Smooth muscle cell (in vitro differentiated cells): ENCODE measurements around the gene RPL36AL. TPM values are rescaled to one million over a fixed set of nuclear protein-coding genes. Genes with fewer than 3 reads are reported as not detected.
A peak's percentile ranks its signal among the peaks of the same experiment; 100 is the strongest.
"Not testable (repeated sequence)": the region's sequence is repeated elsewhere in the genome, so short reads cannot be mapped to it uniquely, and the experiment has no call there.

Experiments
- DNase-seq: peaks from one replicate; lab custom pipeline; 2025; ENCODE audit not compliant: unreplicated experiment; lab: John Stamatoyannopoulos, UW
- H2AFZ ChIP-seq: fragments of 200-600 bp; sonication (generic); 2 replicates; pipeline ENCODE4 v1.6.0; 2016; ENCODE audit warnings: antibody characterized with exemption, low read depth, mild to moderate bottlenecking
- H3F3A ChIP-seq: fragments of 200-600 bp; sonication (generic); 2 replicates; pipeline ENCODE4 v1.6.0; 2017; ENCODE audit warnings: antibody characterized with exemption, low read depth
- H3K27ac ChIP-seq: fragments of 200-600 bp; sonication (generic); 2 replicates; pipeline ENCODE4 v1.5.1; 2016; ENCODE audit warnings: low read depth, mild to moderate bottlenecking
- H3K27me3 ChIP-seq: fragments of 200-600 bp; sonication (generic); 2 replicates; pipeline ENCODE4 v1.6.1; 2016; ENCODE audit warnings: low read depth, mild to moderate bottlenecking
- H3K36me3 ChIP-seq: fragments of 200-600 bp; sonication (generic); 2 replicates; pipeline ENCODE4 v1.5.1; 2016; ENCODE audit warnings: low read depth
- H3K4me1 ChIP-seq: fragments of 200-600 bp; sonication (generic); 2 replicates; pipeline ENCODE4 v1.5.1; 2016; ENCODE audit warnings: low read depth
- H3K4me2 ChIP-seq: fragments of 200-600 bp; sonication (generic); 2 replicates; pipeline ENCODE4 v1.6.0; 2016; ENCODE audit warnings: mild to moderate bottlenecking
- H3K4me3 ChIP-seq: fragments of 200-600 bp; sonication (generic); 2 replicates; pipeline ENCODE4 v1.5.1; 2016; ENCODE audit warnings: mild to moderate bottlenecking
- H3K79me2 ChIP-seq: fragments of 200-600 bp; sonication (generic); 2 replicates; pipeline ENCODE4 v1.6.0; 2016; ENCODE audit warnings: low read depth, mild to moderate bottlenecking
- H3K9ac ChIP-seq: fragments of 200-600 bp; sonication (generic); 2 replicates; pipeline ENCODE4 v1.6.0; 2016; ENCODE audit warnings: low read depth
- H3K9me3 ChIP-seq: fragments of 200-600 bp; sonication (generic); replicated peaks from 2 replicates; pipeline ENCODE4 v1.5.1; 2016; ENCODE audit warnings: low read depth
- H4K20me1 ChIP-seq: fragments of 200-600 bp; sonication (generic); 2 replicates; pipeline ENCODE4 v1.6.0; 2016; ENCODE audit warnings: low read depth
- WGBS: methylation state at CpG from one replicate; pipeline ENCODE4 v1.1.7; 2016; ENCODE audit warnings: low lambda C conversion rate; 5-methylcytosine and 5-hydroxymethylcytosine counted together
- polyA plus RNA-seq: library from polyadenylated mRNA; unstranded; fragments of >200 nt; fragmentation: Nextera tagmentation; extraction: Ambion mirVana; gene quantifications from 2 replicates; pipeline ENCODE4 v1.2.1, GENCODE V29; 2016
- total RNA-seq: library from RNA; depleted of rRNA; stranded (reverse); fragments of >200 nt; gene quantifications from 2 replicates; pipeline ENCODE4 v1.2.3, GENCODE V29; 2014
- TF ChIP-seq, protein P1 (sequence below): fragments of 200-600 bp; sonication (generic); IDR thresholded peaks from 2 replicates; pipeline ENCODE4 v1.5.1; 2017; ENCODE audit warnings: borderline replicate concordance, mild to moderate bottlenecking, antibody characterized with exemption; ENCODE audit not compliant: insufficient read depth, poor library complexity, severe bottlenecking

RPL36AL gene
- total and polyA plus RNA-seq, 2 experiments from 2014 or later, result 228 to 279 TPM

DNA sequence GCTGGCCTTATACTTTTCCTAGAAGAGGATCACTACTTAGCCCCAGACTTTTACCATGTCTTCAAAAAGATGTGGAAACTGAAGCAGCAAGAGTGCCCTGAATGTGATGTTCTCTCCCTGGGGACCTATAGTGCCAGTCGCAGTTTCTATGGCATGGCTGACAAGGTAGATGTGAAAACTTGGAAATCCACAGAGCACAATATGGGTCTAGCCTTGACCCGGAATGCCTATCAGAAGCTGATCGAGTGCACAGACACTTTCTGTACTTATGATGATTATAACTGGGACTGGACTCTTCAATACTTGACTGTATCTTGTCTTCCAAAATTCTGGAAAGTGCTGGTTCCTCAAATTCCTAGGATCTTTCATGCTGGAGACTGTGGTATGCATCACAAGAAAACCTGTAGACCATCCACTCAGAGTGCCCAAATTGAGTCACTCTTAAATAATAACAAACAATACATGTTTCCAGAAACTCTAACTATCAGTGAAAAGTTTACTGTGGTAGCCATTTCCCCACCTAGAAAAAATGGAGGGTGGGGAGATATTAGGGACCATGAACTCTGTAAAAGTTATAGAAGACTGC is 1.7 kb upstream of the RPL36AL start:
- 72% methylated on average over 3 of the region's 3 CpGs for WGBS
- H3K36me3 ChIP-seq, result peaks cover 2% of the 10 kb centered on the region
- no peak overlapping the region for H2AFZ ChIP-seq
- peaks cover 23% of the 10 kb centered on the region for H3F3A ChIP-seq
- peaks cover 36% of the 10 kb centered on the region for H3K4me1 ChIP-seq
- H4K20me1 ChIP-seq, result peaks cover 54% of the 10 kb centered on the region
- H3K79me2 ChIP-seq, result peaks cover 63% of the 10 kb centered on the region
- peak overlapping the region; percentile 91 for H3K4me3 ChIP-seq
- H3K4me2 ChIP-seq, result peak overlapping the region; percentile 98
- no peak for DNase-seq
- no peak overlapping the region for H3K27ac ChIP-seq
- no peaks in the 10 kb centered on the region for H3K9me3 ChIP-seq
- TF ChIP-seq, protein P1, sequence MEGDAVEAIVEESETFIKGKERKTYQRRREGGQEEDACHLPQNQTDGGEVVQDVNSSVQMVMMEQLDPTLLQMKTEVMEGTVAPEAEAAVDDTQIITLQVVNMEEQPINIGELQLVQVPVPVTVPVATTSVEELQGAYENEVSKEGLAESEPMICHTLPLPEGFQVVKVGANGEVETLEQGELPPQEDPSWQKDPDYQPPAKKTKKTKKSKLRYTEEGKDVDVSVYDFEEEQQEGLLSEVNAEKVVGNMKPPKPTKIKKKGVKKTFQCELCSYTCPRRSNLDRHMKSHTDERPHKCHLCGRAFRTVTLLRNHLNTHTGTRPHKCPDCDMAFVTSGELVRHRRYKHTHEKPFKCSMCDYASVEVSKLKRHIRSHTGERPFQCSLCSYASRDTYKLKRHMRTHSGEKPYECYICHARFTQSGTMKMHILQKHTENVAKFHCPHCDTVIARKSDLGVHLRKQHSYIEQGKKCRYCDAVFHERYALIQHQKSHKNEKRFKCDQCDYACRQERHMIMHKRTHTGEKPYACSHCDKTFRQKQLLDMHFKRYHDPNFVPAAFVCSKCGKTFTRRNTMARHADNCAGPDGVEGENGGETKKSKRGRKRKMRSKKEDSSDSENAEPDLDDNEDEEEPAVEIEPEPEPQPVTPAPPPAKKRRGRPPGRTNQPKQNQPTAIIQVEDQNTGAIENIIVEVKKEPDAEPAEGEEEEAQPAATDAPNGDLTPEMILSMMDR, result no peak
- no peaks in the 10 kb centered on the region for H3K27me3 ChIP-seq
- peak overlapping the region; percentile 40 for H3K9ac ChIP-seq

- WGBS, result 8% methylated on average over 30 of the region's 65 CpGs
- DNase-seq, result no peak
- H2AFZ ChIP-seq, result peak overlapping the region; percentile 76
Measured at GRCh38 chr14:49621114-49621881, 872 bp upstream of the RPL36AL start.

GRCh38 chr14:49619730-49620129 is 696 bp downstream of the RPL36AL start:
- H3K79me2 ChIP-seq, result peaks cover 58% of the 10 kb centered on the region
- peaks cover 58% of the 10 kb centered on the region for H4K20me1 ChIP-seq
- H3K36me3 ChIP-seq, result no peaks in the 10 kb centered on the region
- H3K9me3 ChIP-seq, result no peaks in the 10 kb centered on the region
- peaks cover 36% of the 10 kb centered on the region for H3K4me1 ChIP-seq
- H3K27me3 ChIP-seq, result no peaks in the 10 kb centered on the region
- H3K9ac ChIP-seq, result peak overlapping the region; percentile 95
- TF ChIP-seq, protein P1, result no peak
- peak overlapping the region; percentile 98 for H3K4me2 ChIP-seq
- H3K27ac ChIP-seq, result peak overlapping the region; percentile 96
- peak overlapping the region; percentile 62 for H2AFZ ChIP-seq
- under 1% methylated on average over 11 of the region's 11 CpGs for WGBS
- DNase-seq, result no peak
- H3K4me3 ChIP-seq, result peak overlapping the region; percentile 91
- peaks cover 18% of the 10 kb centered on the region for H3F3A ChIP-seq

More at GRCh38 chr14:49621114-49621881, 872 bp upstream of the RPL36AL start:
- no peaks in the 10 kb centered on the region for H3K9me3 ChIP-seq
- peak overlapping the region; percentile 96 for H3K27ac ChIP-seq
- H3K9ac ChIP-seq, result peak overlapping the region; percentile 95
- no peaks in the 10 kb centered on the region for H3K36me3 ChIP-seq
- peaks cover 63% of the 10 kb centered on the region for H3K79me2 ChIP-seq
- H3K4me3 ChIP-seq, result peak overlapping the region; percentile 91
- peak overlapping the region; percentile 98 for H3K4me2 ChIP-seq
- H3K27me3 ChIP-seq, result no peaks in the 10 kb centered on the region
- TF ChIP-seq, protein P1, result no peak
- H4K20me1 ChIP-seq, result peaks cover 58% of the 10 kb centered on the region
- H3F3A ChIP-seq, result peaks cover 23% of the 10 kb centered on the region
- peaks cover 36% of the 10 kb centered on the region for H3K4me1 ChIP-seq

DNA sequence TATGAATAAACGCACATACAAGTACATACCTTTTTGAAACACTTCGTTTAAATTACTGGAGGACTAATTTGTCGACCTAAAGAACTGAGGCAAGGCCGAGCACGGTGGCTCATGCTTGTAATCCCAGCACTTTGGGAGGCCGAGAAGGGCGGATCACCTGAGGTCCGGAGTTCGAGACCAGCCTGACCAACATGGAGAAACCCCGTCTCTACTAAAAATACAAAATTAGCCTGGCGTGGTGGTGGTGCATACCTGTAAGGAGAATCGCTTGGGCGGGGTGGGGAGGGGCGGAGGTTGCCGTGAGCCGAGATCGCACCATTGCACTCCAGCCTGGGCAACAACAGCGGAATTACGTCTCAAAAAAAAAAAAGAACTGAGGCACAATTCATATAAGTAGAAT is 1.2 kb downstream of the RPL36AL start:
- H2AFZ ChIP-seq, H3K27me3 ChIP-seq, DNase-seq, H3K9me3 ChIP-seq, H3K36me3 ChIP-seq: not testable (repeated sequence)
- H3K4me2 ChIP-seq, result peak overlapping the region; percentile 98
- peak overlapping the region; percentile 95 for H3K9ac ChIP-seq
- 54% methylated on average over 19 of the region's 19 CpGs for WGBS
- H3F3A ChIP-seq, result peaks cover 18% of the 10 kb centered on the region
- peak overlapping the region; percentile 96 for H3K27ac ChIP-seq
- H3K4me1 ChIP-seq, result peaks cover 36% of the 10 kb centered on the region
- peaks cover 53% of the 10 kb centered on the region for H3K79me2 ChIP-seq
- H3K4me3 ChIP-seq, result peak overlapping the region; percentile 91
- H4K20me1 ChIP-seq, result peaks cover 55% of the 10 kb centered on the region
